Loucy (cell line): ENCODE measurements around the gene ABCC6.

Source experiments
- H2AFZ ChIP-seq: fragments of 200-600 bp; sonication (generic); 2 replicates; pipeline ENCODE4 v1.6.0; 2016; ENCODE audit warnings: antibody characterized with exemption, mild to moderate bottlenecking, low read length, moderate library complexity
- H3F3A ChIP-seq: fragments of 200-600 bp; 2 replicates; pipeline ENCODE4 v1.6.0; 2016; ENCODE audit warnings: antibody characterized with exemption, low read depth, mild to moderate bottlenecking
- H3K27me3 ChIP-seq: fragments of 200-600 bp; sonication (generic); 2 replicates; pipeline ENCODE4 v1.6.1; 2014; ENCODE audit warnings: low read length, mild to moderate bottlenecking; ENCODE audit not compliant: insufficient read depth, poor library complexity, severe bottlenecking
- H3K36me3 ChIP-seq: fragments of 200-600 bp; sonication (generic); 2 replicates; pipeline ENCODE4 v1.6.1; 2016; ENCODE audit warnings: low read length; ENCODE audit not compliant: insufficient read depth
- H3K4me1 ChIP-seq: fragments of 200-600 bp; sonication (generic); 2 replicates; pipeline ENCODE4 v1.5.1; 2014; ENCODE audit warnings: low read length, mild to moderate bottlenecking; ENCODE audit not compliant: insufficient read depth, poor library complexity, severe bottlenecking
- H3K4me2 ChIP-seq: fragments of 200-600 bp; sonication (generic); 2 replicates; pipeline ENCODE4 v1.6.0; 2014; ENCODE audit warnings: antibody characterized with exemption, low read length, low read depth, mild to moderate bottlenecking; ENCODE audit not compliant: poor library complexity, severe bottlenecking
- H3K4me3 ChIP-seq: fragments of 200-600 bp; sonication (generic); 2 replicates; pipeline ENCODE4 v1.5.1; 2014; ENCODE audit warnings: low read length, mild to moderate bottlenecking, mixed read lengths; ENCODE audit not compliant: poor library complexity, severe bottlenecking
- H3K79me2 ChIP-seq: fragments of 200-600 bp; sonication (generic); 2 replicates; pipeline ENCODE4 v1.6.1; 2014; ENCODE audit warnings: low read length; ENCODE audit not compliant: insufficient read depth
- H3K9ac ChIP-seq: fragments of 200-600 bp; sonication (generic); 2 replicates; pipeline ENCODE4 v1.6.0; 2014; ENCODE audit warnings: mild to moderate bottlenecking, low read depth, low read length, moderate library complexity; ENCODE audit not compliant: poor library complexity, severe bottlenecking
- H3K9me2 ChIP-seq: fragments of 200-600 bp; sonication (generic); replicated peaks from 2 replicates; pipeline ENCODE4 v1.6.1; 2016; ENCODE audit warnings: low read depth, low read length, mixed read lengths
- H3K9me3 ChIP-seq: fragments of 200-600 bp; sonication (generic); 2 replicates; pipeline ENCODE4 v1.6.1; 2014; ENCODE audit warnings: mild to moderate bottlenecking, antibody characterized with exemption, low read length, low read depth; ENCODE audit not compliant: insufficient read depth
- H4K20me1 ChIP-seq: fragments of 200-600 bp; sonication (generic); 2 replicates; pipeline ENCODE4 v1.6.0; 2014; ENCODE audit warnings: antibody characterized with exemption, low read length, mild to moderate bottlenecking; ENCODE audit not compliant: insufficient read depth, poor library complexity, severe bottlenecking
- EZH2phosphoT487 ChIP-seq: fragments of 200-600 bp; IDR thresholded peaks from 2 replicates; pipeline ENCODE4 v1.6.1; 2018; ENCODE audit warnings: antibody characterized with exemption, mild to moderate bottlenecking, moderate library complexity, borderline replicate concordance
- TF ChIP-seq, protein P1 (sequence below): fragments of 200-600 bp; sonication (generic); conservative IDR thresholded peaks from 2 replicates; pipeline ENCODE4 v1.5.1; 2014; ENCODE audit warnings: mild to moderate bottlenecking, antibody characterized with exemption, low read length

Gene ABCC6

DNA sequence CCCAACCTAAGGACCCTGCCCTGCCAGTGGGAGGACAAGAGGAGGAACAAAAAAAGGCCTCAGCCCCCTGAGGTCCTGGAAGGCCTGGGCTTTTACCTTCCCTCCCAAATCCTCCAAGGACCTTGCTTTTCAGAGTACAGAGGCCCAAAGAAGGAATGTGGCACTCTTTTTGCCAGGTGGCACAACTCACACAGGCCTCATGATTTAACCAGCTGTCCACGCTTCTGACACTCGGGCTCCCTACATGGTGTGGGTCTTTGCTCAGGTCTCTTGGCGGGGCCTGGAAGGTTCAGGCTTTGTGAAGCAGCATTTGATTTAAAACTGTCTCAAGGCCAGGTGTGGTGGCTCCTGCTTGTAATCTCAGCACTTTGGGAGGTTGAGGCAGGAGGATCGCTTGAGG lies 120.6 kb downstream of the ABCC6 start:
- no peak overlapping the region for H3K4me3 ChIP-seq
- H3K9me3 ChIP-seq = no peaks in the 10 kb centered on the region
- H4K20me1 ChIP-seq = no peaks in the 10 kb centered on the region
- H3F3A ChIP-seq = no peaks in the 10 kb centered on the region
- H3K36me3 ChIP-seq = peaks cover 46% of the 10 kb centered on the region; the same call in 1 of the 2 replicates
- no peak for TF ChIP-seq EZH2phosphoT487
- TF ChIP-seq, protein P1, sequence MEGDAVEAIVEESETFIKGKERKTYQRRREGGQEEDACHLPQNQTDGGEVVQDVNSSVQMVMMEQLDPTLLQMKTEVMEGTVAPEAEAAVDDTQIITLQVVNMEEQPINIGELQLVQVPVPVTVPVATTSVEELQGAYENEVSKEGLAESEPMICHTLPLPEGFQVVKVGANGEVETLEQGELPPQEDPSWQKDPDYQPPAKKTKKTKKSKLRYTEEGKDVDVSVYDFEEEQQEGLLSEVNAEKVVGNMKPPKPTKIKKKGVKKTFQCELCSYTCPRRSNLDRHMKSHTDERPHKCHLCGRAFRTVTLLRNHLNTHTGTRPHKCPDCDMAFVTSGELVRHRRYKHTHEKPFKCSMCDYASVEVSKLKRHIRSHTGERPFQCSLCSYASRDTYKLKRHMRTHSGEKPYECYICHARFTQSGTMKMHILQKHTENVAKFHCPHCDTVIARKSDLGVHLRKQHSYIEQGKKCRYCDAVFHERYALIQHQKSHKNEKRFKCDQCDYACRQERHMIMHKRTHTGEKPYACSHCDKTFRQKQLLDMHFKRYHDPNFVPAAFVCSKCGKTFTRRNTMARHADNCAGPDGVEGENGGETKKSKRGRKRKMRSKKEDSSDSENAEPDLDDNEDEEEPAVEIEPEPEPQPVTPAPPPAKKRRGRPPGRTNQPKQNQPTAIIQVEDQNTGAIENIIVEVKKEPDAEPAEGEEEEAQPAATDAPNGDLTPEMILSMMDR = no peak
- no peaks in the 10 kb centered on the region for H3K79me2 ChIP-seq
- H3K4me1 ChIP-seq = no peaks in the 10 kb centered on the region
- H3K27me3 ChIP-seq = no peaks in the 10 kb centered on the region
- H3K9ac ChIP-seq = no peak overlapping the region
- no peak overlapping the region for H3K4me2 ChIP-seq
- H3K9me2 ChIP-seq = no peaks in the 10 kb centered on the region
- no peak overlapping the region for H2AFZ ChIP-seq

DNA sequence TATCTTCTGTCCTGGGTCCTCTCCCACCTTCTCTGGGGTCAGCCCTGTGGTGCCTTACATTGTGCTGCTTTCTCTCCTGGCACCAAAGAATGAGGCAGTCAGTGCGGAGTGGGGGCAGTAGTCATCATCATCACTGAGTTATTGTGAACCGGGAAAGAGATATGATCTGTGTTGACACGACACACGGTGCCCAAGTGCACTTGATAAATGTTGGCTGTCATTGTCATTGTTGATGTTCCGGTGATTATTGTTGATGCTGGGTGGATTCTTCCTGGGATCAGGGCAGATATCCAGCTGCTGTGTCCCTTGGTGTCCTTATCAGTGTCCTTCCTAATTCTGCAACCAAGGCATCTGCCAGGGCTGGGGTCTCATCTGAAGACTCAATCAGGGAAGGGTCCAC lies 121.7 kb downstream of the ABCC6 start:
- Histone ChIP-seq H2AFZ (no peak overlapping the region), H3K4me1 (no peaks in the 10 kb centered on the region), H4K20me1 (no peaks in the 10 kb centered on the region), H3K9me2 (no peaks in the 10 kb centered on the region), H3F3A (no peaks in the 10 kb centered on the region), H3K9me3 (no peaks in the 10 kb centered on the region), H3K36me3 (peaks cover 51% of the 10 kb centered on the region; the same call in 1 of the 2 replicates), H3K27me3 (no peaks in the 10 kb centered on the region), H3K9ac (no peak overlapping the region), H3K4me3 (no peak overlapping the region), H3K4me2 (no peak overlapping the region), H3K79me2 (no peaks in the 10 kb centered on the region)
- TF ChIP-seq, protein P1 = no peak
- TF ChIP-seq EZH2phosphoT487 = no peak

DNA sequence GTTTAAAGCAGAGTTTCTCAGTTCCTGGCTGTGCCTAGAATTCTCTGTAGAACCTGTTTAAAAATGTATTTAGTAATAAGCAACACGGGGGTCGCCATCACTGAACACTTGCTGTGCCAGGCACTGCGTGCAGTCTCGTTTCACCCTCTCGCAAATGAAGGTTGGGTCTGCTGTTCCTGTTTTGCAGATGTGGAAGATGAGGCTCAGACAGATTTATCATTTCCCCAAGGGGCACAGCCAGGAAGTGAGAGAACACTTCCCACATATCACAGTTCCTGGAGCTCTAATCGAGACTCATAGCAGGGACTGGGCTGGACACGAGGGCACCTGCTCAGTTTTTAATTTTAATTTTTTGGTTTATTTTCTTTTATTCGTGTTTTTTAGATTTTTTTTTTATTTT lies 122.7 kb downstream of the ABCC6 start:
- Histone ChIP-seq H3K9me2 (no peaks in the 10 kb centered on the region), H3K4me1 (no peaks in the 10 kb centered on the region), H3K4me2 (no peak overlapping the region), H3F3A (no peaks in the 10 kb centered on the region), H3K9me3 (no peaks in the 10 kb centered on the region), H3K4me3 (no peak overlapping the region), H2AFZ (no peak overlapping the region), H3K36me3 (peaks cover 53% of the 10 kb centered on the region; the same call in 1 of the 2 replicates), H3K27me3 (no peaks in the 10 kb centered on the region), H3K9ac (no peak overlapping the region), H3K79me2 (no peaks in the 10 kb centered on the region), H4K20me1 (no peaks in the 10 kb centered on the region)
- no peak for TF ChIP-seq EZH2phosphoT487
- TF ChIP-seq, protein P1 = no peak
